ENCODE data around the gene PLCB2. TPM values are rescaled to one million over a fixed set of nuclear protein-coding genes. Genes with fewer than 3 reads are reported as not detected.

Gene PLCB2
- total RNA-seq, 2 donors from 2014 or later, result 17.7 to 32.4 TPM

- Histone ChIP-seq H3K36me3 (no peaks in the 10 kb centered on the region), H3K27me3 (replicated peaks; ENCODE audit: insufficient read depth) (no peaks in the 10 kb centered on the region), H3K27ac (no peak overlapping the region), H3K4me1 (ENCODE audit: control insufficient read depth in 1 of 2, low read depth in 2 of 2) (no peaks in the 10 kb centered on the region), H3K4me3 (no peak overlapping the region), H3K9me3 (no peaks in the 10 kb centered on the region)
- ATAC-seq (ENCODE audit: insufficient number of reproducible peaks, low FRiP score, low read depth) (no peak), DNase-seq (ENCODE audit: low spot score) (no peak)
- TF ChIP-seq CTCF (IDR thresholded peaks at IDR 0.05), result no peak
Observed at GRCh38 chr15:40273428-40273827, 34.3 kb downstream of the PLCB2 start.

GRCh38 chr15:40272485-40273056 lies 35.2 kb downstream of the PLCB2 start:
- Histone ChIP-seq H3K36me3 (no peaks in the 10 kb centered on the region), H3K4me1 (ENCODE audit: control insufficient read depth in 1 of 2, low read depth in 2 of 2) (no peaks in the 10 kb centered on the region), H3K4me3 (no peak overlapping the region), H3K27me3 (replicated peaks; ENCODE audit: insufficient read depth) (no peaks in the 10 kb centered on the region), H3K27ac (no peak overlapping the region), H3K9me3 (no peaks in the 10 kb centered on the region)
- ATAC-seq (ENCODE audit: insufficient number of reproducible peaks, low FRiP score, low read depth) (no peak), DNase-seq (ENCODE audit: low spot score) (no peak)
- no peak for TF ChIP-seq CTCF (IDR thresholded peaks at IDR 0.05)

- Histone ChIP-seq H3K4me1 (ENCODE audit: control insufficient read depth in 1 of 2, low read depth in 2 of 2) (no peaks in the 10 kb centered on the region), H3K9me3 (no peaks in the 10 kb centered on the region), H3K27me3 (replicated peaks; ENCODE audit: insufficient read depth) (no peaks in the 10 kb centered on the region), H3K27ac (no peak overlapping the region), H3K36me3 (no peaks in the 10 kb centered on the region), H3K4me3 (no peak overlapping the region)
- DNase-seq (ENCODE audit: low spot score) (no peak), ATAC-seq (ENCODE audit: insufficient number of reproducible peaks, low FRiP score, low read depth) (no peak)
- no peak for TF ChIP-seq CTCF (IDR thresholded peaks at IDR 0.05)
Observed at GRCh38 chr15:40271685-40272484, 35.9 kb downstream of the PLCB2 start.

GRCh38 chr15:40270246-40270995 lies 37.3 kb downstream of the PLCB2 start:
- no peak overlapping the region for H3K27ac ChIP-seq
- H3K36me3 ChIP-seq, result no peaks in the 10 kb centered on the region
- no peak overlapping the region for H3K4me3 ChIP-seq
- no peaks in the 10 kb centered on the region for H3K4me1 ChIP-seq (ENCODE audit: control insufficient read depth in 1 of 2, low read depth in 2 of 2)
- DNase-seq (ENCODE audit: low spot score) (no peak), ATAC-seq (ENCODE audit: insufficient number of reproducible peaks, low FRiP score, low read depth) (no peak)
- no peaks in the 10 kb centered on the region for H3K27me3 ChIP-seq (replicated peaks; ENCODE audit: insufficient read depth)
- no peaks in the 10 kb centered on the region for H3K9me3 ChIP-seq
- TF ChIP-seq CTCF (IDR thresholded peaks at IDR 0.05), result no peak

GRCh38 chr15:40269604-40270003 lies 38.1 kb downstream of the PLCB2 start:
- no peaks in the 10 kb centered on the region for H3K4me1 ChIP-seq (ENCODE audit: control insufficient read depth in 1 of 2, low read depth in 2 of 2)
- TF ChIP-seq CTCF (IDR thresholded peaks at IDR 0.05), result no peak
- no peak for ATAC-seq (ENCODE audit: insufficient number of reproducible peaks, low FRiP score, low read depth)

More at GRCh38 chr15:40269604-40270003, 38.1 kb downstream of the PLCB2 start:
- Histone ChIP-seq H3K9me3 (no peaks in the 10 kb centered on the region), H3K36me3 (no peaks in the 10 kb centered on the region), H3K4me3 (no peak overlapping the region), H3K27me3 (replicated peaks; ENCODE audit: insufficient read depth) (no peaks in the 10 kb centered on the region), H3K27ac (no peak overlapping the region)
- DNase-seq (ENCODE audit: low spot score), result no peak

Measured in thoracic aorta (tissue), 2 donors.